HCEC 1CT (cell line): ENCODE data around the gene MYBBP1A.
"Not testable (repeated sequence)": the region's sequence is repeated elsewhere in the genome, so short reads cannot be mapped to it uniquely, and the experiment has no call there.

Source experiments
- DNase-seq: peaks from one replicate; pipeline ENCODE4 v3.0.0-alpha.2; 2017

The MYBBP1A gene

DNA sequence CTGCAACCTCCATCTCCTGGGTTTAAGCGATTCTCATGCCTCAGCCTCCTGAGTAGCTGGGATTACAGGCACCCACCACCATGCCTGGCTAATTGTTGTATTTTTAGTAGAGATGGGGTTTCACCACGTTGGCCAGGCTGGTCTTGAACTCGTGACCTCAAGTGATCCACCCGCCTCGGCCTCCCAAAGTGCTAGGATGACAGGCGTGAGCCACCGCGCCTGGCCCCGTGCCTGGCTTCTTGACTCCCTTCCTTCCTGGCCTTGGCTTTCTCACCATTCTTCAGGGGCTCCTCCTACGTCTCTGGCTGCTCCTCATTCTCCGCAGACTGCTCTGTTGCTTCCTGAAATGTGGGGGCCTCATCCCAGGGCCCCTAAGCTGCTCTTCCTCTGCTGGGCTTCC, 34.9 kb upstream of the MYBBP1A start:
- DNase-seq: not testable (repeated sequence)

DNA sequence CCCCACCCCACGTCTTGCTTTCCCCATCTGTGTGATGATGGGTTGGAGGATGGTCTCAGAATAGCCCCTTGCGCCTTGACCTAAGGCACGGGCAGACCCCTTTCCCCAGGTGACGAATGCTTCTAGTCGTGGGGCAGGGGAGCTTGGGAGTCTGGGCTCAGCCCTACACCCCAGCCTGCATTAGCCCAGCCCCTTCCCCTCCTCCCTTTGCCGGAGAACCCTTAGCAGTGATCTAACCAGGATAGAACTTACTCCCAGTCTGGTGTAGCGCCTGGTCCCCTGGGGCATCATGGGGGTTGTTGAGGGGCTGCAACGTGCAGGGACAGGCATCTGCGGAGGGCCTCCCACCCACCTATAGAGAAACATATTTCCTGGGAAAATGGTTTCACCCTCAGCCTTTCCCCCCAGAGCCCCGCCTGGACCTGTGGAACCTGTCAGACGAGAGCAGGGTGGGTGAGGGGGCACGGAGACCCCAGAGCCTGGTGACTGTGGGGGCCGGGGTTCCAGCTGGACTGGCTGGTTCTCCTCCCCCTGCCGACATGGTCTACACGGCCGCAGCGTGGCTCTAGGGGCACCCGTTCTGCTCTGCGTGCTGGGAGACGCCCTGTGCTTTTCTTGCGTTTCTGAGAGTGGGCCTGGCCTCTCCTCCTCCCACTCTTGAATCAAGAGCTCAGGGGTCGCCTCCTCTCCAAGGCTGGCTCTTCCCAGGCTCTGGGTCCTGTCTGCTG, 33.9 kb upstream of the MYBBP1A start:
- no peak for DNase-seq

DNA sequence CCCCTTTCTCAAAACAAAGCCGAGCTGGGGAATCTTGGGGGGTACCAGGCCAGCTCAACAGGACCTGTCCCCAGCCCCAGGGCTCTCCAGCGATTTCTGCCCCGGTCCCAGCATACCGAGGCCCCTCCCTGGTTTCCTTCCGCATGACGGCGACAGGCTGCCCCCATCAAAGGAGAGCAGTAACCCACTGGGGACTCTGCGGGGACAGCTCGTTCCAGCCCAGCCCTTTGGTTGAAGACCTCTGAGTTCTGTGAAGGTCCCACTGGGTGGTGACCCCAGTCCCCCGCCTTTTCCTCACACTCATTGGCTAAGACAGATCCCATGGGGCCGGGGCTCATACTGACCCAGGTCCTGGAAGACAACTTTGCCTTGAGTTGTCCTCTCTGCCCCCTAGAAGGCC, 33.2 kb upstream of the MYBBP1A start:
- DNase-seq: no peak

DNA sequence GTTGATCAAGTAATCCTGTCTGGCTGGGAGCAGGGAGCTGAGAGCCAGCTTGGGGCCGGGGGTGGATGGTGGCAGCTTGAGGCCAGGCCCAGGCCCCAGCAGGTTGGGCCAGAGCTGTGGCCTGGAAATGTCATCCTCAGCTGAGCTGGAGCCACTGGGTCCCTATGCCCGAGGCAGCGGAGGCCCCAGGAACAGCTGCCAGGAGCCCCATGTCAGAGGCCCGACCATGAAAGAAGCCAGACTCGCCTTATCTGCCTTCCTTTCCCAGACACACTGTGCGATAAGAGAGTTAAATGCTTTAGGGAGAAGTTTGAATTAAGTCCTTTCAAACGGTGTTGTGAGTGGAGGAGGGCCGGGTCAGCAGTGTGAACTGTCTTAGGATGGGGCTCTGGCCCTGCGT, 32.6 kb upstream of the MYBBP1A start:
- no peak for DNase-seq

DNA sequence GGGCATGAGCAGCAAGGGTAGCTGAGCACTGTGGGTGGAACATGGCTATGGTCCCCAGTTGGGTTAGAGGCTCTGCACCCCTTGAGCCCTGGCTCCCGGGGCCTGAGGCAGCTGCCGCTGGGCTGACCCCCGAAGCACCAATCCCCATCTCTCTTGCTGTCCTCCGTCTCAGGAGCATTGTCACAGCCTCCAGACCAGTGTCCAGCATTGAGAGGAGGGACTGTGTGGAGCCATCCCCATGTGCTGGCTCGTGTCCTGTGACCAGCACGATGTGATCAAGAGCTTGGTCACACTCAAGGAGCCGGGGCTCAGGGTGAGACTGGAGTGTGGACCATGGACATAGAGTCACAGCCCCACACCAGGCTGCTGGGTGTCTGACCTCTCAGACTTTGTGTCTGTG, 32.0 kb upstream of the MYBBP1A start:
- DNase-seq: no peak

DNA sequence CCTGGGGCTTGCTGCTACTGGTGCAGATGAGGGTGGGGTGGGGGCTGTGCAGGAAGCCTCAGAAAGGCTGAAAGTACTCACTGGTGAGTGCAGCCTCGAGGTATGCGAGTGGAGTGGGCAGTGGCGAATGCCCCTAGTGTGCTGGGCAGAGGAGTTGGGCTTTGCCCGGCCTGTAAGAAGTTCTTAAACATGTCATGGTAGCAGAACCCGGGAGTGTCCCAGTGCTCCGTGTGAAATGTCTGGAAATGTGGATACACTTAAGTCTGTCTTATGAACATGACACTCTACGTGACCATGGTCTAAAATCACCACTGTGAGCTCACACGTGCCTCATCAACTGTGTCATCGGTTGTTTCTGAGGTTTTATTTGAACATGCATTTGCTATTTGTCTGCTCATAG, 30.9 kb upstream of the MYBBP1A start:
- DNase-seq: no peak

DNA sequence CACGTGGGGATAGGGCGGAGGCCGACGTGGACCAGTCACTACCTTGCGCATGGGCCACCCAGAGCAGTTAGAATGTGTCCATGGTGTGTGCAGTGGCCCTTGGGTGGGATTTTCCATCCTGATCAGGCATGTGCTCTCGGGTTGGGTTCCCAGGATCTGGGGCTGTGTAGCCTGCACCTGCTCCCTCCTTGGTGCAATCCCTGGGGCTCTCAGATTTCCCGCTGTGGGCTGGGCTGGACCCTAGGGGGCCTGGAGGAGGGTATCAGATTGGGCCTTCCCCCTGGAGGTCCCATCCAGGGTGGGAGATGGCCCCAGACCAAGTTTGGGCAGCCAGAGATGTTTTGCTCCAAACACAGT, 30.4 kb upstream of the MYBBP1A start:
- no peak for DNase-seq

DNA sequence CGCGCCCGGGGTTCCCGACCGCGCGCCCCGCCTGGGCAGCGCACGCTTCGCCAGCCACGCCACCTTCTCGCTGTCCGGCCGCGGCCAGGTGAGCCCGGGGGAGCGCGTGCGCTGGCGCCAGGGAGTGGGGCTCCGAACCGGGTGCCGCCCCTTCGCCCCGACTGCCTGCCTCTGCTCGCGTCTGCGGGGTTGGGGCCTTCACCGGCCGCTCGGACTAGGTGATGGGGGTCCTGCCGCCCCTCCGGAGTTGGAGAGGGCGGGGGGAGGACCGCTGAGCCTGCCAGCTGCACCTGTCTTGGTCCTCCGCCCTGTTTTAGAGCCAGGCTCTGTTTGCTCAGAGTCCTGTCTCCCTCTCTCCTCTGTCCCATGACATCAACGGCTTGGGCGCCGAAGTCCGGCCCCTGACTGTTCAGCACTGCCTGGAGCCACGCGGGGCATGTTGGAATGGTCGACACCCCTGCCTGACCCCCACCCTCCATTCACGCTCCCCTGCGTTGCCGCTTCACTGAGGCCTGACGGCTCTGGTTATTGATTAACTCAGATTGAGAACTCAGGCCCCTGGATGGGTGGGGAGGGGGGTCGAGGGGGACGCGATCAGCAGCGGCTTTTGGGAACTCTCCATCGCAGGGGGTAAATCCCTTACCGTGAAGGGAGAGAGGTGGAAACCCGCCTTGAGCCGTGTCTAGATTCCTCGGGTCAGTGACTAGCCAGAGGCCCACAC, 29.9 kb upstream of the MYBBP1A start:
- DNase-seq: no peak

DNA sequence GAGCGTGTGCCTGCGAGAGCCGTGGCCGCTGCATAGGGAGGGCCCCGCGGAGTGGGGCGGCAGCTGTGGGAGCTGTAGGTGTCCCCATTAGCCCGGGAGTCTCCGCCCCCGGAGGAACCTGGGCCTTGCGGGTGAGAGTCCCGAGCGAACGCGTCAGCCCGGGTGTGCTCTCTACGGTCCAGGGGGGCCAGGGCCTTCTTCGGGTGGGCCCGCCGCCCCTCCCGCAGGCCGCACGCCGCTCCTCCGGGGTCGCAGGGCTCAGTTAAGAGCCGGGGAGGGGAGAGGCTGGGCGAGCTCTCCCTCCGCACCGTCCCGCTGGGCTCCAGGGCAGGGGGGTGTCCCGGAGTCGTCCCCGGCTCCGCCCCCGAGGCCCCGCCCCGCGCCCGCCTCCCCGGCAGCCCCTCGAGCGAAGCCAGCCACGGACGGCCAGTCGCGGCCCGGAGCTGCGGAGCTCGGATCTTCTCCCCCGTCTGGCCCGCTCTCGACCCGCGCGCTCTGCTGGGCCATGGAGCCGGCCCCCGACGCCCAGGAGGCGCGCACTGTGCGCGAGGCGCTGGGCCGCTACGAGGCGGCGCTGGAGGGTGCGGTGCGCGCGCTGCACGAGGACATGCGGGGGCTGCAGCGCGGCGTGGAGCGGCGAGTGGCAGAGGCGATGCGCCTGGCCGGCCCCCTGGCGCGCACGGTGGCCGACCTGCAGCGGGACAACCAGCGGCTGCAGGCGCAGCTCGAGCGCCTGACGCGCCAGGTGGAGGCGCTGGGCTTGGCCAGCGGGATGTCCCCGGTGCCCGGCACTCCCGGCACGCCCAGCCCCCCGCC, 29.1 kb upstream of the MYBBP1A start, which contains the start of gene SMTNL2:
SMTNL2 (plus strand) TSS at position 429 of the 816 bp plus-strand sequence; CDS start at position 506, 77 bp downstream.
- DNase-seq: no peak

DNA sequence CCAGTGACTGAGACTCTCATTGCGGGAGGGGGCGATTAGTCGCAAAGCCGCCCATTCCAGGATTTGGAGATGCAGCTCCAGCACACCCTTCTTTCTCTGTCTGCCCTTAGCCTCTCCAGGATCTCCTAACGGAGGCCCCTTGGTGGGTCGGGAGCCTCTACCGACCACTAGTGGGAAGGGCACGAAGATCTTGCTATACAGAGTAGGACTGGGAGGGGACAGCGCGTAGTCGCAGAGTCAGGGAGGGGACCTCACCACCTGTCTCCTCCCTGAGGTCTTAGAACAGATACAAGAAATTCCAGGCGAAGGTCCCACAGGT, 28.6 kb upstream of the MYBBP1A start:
- DNase-seq: no peak

DNA sequence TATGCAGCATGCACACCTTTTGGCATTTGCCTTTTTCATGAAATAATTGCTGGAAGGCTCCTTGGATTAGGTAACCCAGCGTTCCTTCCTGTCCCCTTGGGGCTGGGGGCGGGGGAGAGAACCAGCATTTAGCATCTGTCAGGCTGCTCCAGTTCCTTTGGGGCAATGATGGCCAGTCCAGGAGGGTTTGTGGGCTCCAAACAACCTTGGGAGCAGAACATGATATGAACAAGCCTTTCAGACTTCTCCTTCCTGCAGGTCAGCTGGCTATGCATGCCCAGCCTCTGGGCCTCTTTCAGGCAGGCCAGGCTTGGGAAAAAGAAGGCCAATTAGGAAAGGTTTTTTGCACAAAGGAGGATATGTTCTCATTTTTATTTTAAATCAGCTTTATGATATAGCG, 28.0 kb upstream of the MYBBP1A start:
- no peak for DNase-seq

DNA sequence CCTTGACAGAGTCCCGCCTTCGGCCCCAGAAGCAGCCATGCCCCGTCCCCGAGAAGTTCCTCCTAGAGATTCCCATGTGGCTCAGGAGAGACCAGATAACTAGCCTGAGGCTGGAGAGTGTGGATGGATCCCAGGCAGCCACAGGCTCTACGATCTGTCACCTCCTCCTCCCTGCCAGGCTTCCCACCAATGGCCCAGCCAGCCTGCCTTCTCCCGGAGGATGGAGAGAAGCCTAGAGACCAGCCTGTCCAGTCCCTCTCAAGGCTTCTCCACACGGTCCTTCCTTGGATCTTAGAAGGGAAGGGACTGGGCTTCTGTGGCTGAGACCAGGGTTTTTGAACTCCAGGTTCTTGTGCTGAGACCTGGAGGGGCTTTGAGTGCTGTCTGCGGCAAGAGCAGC, 27.5 kb upstream of the MYBBP1A start:
- no peak for DNase-seq

DNA sequence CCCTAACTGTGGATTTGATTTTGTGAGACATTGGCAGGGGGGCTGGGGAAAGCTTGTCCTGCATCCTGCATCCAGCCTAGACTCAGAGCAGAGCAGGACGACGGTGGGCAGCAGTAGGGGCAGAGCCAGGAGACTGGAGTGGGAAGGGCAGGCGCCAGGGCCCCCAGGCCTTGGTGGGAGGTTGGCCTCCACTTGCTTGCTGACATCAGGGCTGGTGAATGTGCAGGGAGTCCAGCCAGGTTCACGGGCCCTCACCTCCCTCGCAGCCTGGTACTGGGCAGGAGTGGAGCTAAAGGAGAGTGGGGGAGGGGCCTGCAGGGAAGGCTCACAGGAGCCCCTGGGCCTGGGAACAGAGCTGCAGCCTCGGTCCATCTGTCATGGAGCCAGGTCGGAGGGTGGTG, 26.9 kb upstream of the MYBBP1A start:
- no peak for DNase-seq

DNA sequence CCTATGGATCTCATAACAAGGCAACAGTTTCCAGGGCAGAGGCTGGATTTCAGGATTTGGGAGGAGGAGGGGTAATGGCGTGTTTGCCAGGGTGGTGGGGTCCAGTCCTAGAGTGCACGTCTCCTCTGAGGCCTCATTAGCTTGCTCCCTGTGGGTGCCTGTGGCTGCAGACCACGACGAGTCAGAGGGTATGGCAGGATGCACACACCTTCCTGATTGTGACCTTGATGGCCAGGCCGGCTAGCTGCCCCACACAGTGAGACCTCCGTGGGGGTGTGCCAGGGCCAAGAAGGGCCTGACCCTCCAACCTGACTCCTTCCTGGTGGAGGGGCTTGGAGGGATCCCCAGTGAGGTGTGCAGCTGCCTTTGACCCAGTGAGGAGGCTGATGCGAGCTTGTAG, 25.1 kb upstream of the MYBBP1A start:
- DNase-seq: no peak

DNA sequence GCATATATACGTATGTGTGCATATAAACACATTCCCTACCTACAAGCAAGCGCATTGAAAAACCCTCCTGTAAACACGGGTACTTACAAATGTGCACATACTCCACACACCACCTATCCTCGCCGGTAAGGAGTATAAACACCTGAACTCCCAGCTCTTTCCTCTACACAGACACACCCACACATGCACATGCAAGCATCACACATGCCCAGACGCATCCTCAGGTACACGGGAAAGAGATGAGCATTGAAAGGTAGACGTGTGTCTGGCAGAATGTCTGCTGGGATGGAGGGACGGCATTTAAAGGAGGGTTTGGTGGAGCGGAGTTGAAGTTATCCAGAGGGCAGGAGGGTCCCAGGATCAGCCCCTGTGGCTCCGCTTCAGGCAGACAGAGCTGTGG, 24.5 kb upstream of the MYBBP1A start:
- no peak for DNase-seq

DNA sequence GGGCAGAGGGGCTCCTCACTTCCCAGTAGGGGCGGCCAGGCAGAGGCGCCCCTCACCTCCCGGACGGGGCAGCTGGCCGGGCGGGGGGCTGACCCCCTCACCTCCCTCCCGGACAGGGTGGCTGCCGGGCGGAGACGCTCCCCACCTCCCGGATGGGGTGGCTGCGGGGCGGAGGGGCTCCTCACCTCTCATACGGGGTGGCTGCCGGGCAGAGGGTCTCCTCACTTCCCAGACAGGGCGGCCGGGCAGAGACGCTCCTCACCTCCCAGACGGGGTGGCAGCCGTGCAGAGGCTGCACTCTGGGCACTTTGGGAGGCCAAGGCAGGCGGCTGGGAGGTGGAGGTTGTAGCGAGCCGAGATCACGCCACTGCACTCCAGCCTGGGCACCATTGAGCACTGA, 23.2 kb upstream of the MYBBP1A start:
- not testable (repeated sequence) for DNase-seq

DNA sequence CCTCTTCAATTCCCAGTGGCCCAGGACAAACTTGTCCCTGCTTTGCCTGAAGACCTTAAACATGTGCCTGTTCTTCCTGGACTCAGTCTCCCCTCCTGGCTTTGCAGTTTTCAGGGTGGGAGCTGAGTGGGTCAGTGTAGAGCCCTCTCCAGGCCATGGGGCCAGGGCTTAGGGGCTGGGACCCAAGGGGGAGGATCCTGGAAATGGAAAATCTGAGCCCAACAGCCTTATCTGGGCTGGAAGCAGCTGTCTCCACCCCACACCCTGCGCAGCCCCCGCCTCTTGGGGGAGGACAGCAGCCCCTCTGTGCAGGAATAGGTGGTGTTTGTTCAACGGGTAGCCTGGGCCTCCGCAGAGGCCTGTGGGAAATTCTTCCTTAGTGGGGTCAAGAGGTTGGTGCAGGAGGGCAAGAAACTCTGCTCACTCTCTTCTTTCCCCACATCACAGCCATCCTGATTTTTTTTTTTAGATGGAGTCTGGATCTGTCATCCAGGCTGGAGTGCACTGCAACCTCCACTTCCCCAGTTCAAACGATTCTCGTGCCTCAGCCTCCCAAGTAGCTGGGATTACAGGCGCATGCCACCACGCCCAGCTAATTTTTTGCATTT, 22.3 kb upstream of the MYBBP1A start:
- no peak for DNase-seq

DNA sequence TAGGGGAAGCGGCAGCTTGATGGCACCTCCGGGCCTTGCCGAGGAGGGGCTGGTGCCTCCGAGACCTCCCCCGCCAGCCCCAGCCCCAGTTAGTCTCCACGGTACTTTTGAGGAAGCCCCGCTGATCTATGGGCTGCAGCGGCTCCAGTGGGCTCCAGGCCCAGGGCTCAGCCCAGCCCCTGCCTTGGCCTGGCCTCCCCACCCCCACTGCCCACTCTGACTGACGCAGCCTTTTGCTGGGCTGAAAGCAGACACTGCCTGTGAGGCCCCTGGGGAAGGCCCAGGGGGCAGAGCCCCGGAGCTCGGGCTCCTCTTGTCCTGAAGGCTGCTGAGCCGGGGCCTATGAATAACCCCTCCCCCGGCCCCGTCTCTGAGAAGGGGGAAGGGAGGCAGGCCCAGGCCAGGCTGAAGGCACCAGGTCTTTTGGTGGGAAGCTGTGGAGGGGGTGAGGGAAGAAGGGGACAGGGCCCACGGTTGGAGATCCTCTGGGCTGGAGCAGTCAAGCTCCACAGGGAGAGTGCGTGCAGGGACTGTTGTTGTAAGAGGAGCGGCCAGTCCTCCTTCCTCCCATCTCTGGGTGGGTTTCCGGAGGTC, 21.6 kb upstream of the MYBBP1A start:
- no peak for DNase-seq

DNA sequence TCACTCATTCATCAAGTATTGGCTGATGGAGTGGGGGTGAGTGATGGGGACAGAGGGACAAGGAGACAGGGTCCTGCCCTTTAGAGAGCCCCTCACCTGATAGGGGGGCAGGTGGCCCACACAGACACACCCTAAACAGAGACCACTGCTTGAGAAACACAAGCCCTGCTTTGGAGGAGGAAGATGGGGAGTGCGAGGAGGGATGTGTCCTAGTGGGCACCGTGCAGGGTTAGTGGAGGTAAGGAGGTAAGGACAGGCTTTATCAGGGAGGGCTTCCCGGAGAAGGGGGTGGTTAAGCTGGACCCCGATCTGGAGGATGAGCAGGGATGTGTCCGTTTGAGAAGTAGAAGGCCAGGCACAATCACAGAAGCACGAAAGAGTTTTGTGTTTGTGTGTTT, 21.0 kb upstream of the MYBBP1A start:
- no peak for DNase-seq

DNA sequence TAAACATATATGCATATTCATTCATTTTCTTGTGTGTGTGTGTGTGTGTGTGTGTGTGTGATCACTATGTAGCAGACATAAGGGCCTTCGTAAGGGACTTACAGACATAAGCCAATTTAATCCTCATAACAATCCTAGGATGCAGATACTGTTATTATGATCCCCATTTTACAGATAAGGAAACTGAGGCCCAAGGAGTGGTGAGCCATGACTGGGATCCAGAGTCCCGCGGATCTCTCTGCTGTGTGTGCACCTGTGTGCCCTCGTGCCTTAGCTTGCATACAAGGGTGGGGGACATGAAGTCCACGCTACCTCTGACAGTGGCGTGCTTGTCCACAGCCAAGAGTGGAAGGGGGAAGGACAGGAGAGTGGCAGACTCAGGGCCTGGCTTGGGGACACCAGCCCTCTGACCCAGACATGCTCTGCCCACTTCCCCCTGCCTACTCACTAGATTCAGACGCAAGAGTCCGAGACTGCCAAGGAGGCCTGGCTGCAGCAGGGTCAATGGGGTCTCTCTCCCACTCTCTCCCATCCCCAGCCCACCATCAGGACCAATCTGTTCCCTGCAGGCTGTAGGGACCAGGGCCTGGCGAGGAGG, 19.4 kb upstream of the MYBBP1A start:
- DNase-seq: no peak

DNA sequence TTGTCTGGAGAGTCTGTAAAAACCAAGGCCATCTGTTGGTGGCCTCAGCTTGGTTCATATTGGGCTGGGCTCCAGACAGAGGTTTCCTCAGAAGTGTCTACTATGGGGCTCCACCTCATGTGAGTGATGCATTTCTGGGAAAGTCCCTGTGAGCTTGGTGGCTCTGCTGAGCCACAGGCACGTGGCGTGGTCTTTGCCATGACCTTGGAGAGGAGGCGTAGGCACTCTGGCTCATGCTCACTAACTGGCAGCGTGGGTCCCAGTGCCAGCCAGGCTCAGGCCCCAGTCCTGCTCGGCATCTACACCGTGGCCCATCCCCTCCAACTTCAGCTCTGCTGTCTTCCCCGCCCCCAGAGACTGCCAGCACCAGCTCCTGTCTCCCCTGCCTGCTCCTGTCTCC, 18.5 kb upstream of the MYBBP1A start:
- no peak for DNase-seq

DNA sequence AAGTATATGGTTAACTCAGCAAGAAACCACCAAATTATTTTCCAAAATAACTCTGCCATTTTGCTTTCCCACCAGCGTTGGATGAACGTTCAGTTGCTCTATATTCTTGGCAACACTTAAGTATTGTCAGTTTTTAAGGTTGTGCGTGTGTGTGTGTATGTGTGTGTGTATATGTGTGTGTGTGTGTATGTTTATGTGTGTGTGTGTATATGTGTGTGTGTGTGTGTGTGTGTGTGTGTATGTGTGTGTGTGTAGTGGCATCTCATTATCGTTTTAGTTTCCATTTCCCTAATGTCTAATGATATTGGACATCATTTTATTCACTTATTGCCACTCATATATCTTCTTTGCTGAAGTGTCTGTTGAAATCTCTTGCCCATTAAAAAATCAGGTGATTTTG, 17.9 kb upstream of the MYBBP1A start:
- no peak for DNase-seq

DNA sequence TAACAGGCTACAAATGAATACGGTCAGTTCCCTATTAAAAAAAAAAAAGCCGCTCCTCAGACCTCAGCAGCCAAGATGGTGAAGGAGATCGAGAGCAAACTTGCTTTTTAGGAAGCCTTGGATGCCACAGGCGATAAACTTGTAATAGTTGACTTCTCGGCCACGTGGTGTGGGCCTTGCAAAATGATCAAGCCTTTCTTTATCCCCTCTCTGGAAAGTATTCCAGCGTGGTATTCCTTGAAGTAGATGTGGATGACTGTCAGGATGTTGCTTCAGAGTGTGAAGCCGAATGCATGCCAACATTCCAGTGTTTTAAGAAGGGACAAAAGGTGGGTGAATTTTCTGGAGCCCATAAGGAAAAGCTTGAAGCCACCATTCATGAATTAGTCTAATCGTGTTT, 16.9 kb upstream of the MYBBP1A start:
- DNase-seq: no peak
